ENCODE data around the gene TECR.

GRCh38 chr19:14494910-14495671 is 34.3 kb upstream of the TECR start:
- no peak for TF ChIP-seq ZBTB1 (CRISPR knock-in tag; IDR thresholded peaks at IDR 0.05; ENCODE audit: borderline replicate concordance)
- TF ChIP-seq UBTF (CRISPR knock-in tag; IDR thresholded peaks at IDR 0.05), result no peak
